ENCODE results near the gene C19orf85.

DNA sequence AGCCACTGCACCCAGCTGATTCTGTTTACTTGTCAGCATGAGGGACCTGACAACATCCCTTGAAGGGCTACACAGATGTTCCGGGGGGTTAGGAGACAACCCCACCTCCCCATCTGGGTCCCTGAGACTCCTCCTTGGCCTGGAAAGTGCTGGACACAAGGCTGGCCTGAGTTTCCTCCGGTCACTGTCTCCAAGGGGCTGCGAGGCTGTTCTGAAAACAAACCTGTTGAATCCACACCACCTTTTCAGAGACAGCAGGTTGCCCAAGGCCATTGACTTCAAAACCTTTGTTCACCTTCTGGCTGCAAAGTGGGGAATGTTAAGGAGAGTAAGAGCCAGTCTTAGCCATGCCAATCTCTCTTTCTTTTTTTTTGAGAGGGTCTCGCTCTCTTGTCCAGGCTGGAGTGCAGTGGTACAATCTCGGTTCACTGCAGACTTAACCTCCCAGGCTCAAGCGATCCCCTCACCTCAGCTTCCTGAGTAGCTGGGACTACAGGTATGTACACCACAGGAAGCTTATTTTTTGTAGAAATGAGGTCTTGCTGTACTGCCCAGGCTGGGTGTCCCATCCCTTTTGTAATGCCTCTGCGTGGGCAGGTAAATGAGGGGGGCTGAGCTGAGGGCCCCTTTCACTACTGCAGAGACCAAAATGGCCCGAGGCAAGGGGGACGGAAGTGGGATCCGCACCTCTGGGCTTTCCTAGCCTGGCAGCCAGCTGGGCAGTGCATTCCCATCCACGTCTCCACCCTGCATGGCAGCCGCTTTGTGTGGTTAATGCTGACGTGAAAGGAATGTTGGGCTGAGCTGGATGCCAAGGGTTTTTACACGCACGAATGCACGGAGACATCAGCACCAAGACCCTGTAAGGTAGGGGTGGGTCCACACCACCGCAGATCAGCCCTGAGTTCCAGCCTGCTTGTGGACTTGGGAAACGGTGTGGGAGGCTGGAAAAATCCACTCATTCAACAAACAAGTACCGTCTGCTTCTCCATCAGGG is 10.0 kb upstream of the C19orf85 start:
- no peak for TF ChIP-seq SMC3 (IDR thresholded peaks at IDR 0.05)
- TF ChIP-seq, protein P1, sequence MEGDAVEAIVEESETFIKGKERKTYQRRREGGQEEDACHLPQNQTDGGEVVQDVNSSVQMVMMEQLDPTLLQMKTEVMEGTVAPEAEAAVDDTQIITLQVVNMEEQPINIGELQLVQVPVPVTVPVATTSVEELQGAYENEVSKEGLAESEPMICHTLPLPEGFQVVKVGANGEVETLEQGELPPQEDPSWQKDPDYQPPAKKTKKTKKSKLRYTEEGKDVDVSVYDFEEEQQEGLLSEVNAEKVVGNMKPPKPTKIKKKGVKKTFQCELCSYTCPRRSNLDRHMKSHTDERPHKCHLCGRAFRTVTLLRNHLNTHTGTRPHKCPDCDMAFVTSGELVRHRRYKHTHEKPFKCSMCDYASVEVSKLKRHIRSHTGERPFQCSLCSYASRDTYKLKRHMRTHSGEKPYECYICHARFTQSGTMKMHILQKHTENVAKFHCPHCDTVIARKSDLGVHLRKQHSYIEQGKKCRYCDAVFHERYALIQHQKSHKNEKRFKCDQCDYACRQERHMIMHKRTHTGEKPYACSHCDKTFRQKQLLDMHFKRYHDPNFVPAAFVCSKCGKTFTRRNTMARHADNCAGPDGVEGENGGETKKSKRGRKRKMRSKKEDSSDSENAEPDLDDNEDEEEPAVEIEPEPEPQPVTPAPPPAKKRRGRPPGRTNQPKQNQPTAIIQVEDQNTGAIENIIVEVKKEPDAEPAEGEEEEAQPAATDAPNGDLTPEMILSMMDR (IDR thresholded peaks at IDR 0.05) = no peak
